ENCODE measurements around the gene COL26A1. TPM values are rescaled to one million over a fixed set of nuclear protein-coding genes. Genes with fewer than 3 reads are reported as not detected.

The COL26A1 gene
- total RNA-seq, 2 experiments from 2014 or later, result not detected

GRCh38 chr7:101543846-101544245, 181.2 kb downstream of the COL26A1 start:
- DNase-seq, result no peak
- Mint-ChIP-seq H3K4me3 (no peak overlapping the region), H3K36me3 (ENCODE audit: low read depth) (no peaks in the 10 kb centered on the region), H3K27ac (no peak overlapping the region), H3K9me3 (no peaks in the 10 kb centered on the region), H3K4me1 (ENCODE audit: low read depth) (no peaks in the 10 kb centered on the region), H3K27me3 (peaks cover 4% of the 10 kb centered on the region)
- CTCF ChIA-PET, result no interaction called here
- no peaks in the 10 kb centered on the region for H3K9me3 ChIP-seq (ENCODE audit: control insufficient read depth in 1 of 2, insufficient read depth in 1 of 2, low read length in 2 of 2)
- intact Hi-C loops (cut with DNase I, micrococcal nuclease), result loop anchor here (1.0 to 5.0 kb wide), 5 partner anchors 143 to 848 kb away; no protein-coding TSS in a partner anchor
- H3K36me3 ChIP-seq (ENCODE audit: insufficient read depth, low read length), result no peaks in the 10 kb centered on the region
- no peak overlapping the region for H3K27ac ChIP-seq (ENCODE audit: low read depth in 1 of 2, low read length in 2 of 2)
- H3K4me1 ChIP-seq (ENCODE audit: insufficient read depth, low read length), result peaks cover 4% of the 10 kb centered on the region
- H3K4me3 ChIP-seq (ENCODE audit: low read length), result no peak overlapping the region
- peaks cover 0 to 3% of the 10 kb centered on the region in 2 experiments for H3K27me3 ChIP-seq (ENCODE audit: control insufficient read depth in 1 of 2, insufficient read depth in 2 of 2, low read length in 2 of 2)
- no peak for TF ChIP-seq CTCF (IDR thresholded peaks at IDR 0.05)
- ATAC-seq (ENCODE audit: poor library complexity), result no peak
- POLR2A ChIA-PET, result no interaction called here

GRCh38 chr7:101545441-101546190, 182.9 kb downstream of the COL26A1 start:
- Histone ChIP-seq H3K36me3 (ENCODE audit: insufficient read depth, low read length) (no peaks in the 10 kb centered on the region), H3K27me3 (ENCODE audit: control insufficient read depth in 1 of 2, insufficient read depth in 2 of 2, low read length in 2 of 2) (peaks cover 0 to 3% of the 10 kb centered on the region in 2 experiments), H3K9me3 (ENCODE audit: control insufficient read depth in 1 of 2, insufficient read depth in 1 of 2, low read length in 2 of 2) (peaks cover 0 to 4% of the 10 kb centered on the region in 2 experiments), H3K27ac (ENCODE audit: low read depth in 1 of 2, low read length in 2 of 2) (no peak overlapping the region), H3K4me1 (ENCODE audit: insufficient read depth, low read length) (peaks cover 4% of the 10 kb centered on the region), H3K4me3 (ENCODE audit: low read length) (no peak overlapping the region)
- ChIA-PET CTCF (no interaction called here), POLR2A (no interaction called here)
- Mint-ChIP-seq H3K36me3 (ENCODE audit: low read depth) (no peaks in the 10 kb centered on the region), H3K9me3 (no peaks in the 10 kb centered on the region), H3K27ac (no peak overlapping the region), H3K27me3 (peaks cover 4% of the 10 kb centered on the region), H3K4me1 (ENCODE audit: low read depth) (no peaks in the 10 kb centered on the region), H3K4me3 (no peak overlapping the region)
- DNase-seq, result no peak
- TF ChIP-seq CTCF (IDR thresholded peaks at IDR 0.05), result no peak
- ATAC-seq (ENCODE audit: poor library complexity), result no peak
- intact Hi-C loops (cut with DNase I, micrococcal nuclease), result no loop called here

- H3K27ac ChIP-seq (ENCODE audit: low read depth in 1 of 2, low read length in 2 of 2), result no peak overlapping the region
Measured at GRCh38 chr7:101546308-101546936, 183.7 kb downstream of the COL26A1 start.

More at GRCh38 chr7:101546308-101546936, 183.7 kb downstream of the COL26A1 start:
- ChIA-PET CTCF (no interaction called here), POLR2A (no interaction called here)
- Histone ChIP-seq H3K4me1 (ENCODE audit: insufficient read depth, low read length) (peaks cover 4% of the 10 kb centered on the region), H3K27me3 (ENCODE audit: control insufficient read depth in 1 of 2, insufficient read depth in 2 of 2, low read length in 2 of 2) (peaks cover 0 to 3% of the 10 kb centered on the region in 2 experiments), H3K9me3 (ENCODE audit: control insufficient read depth in 1 of 2, insufficient read depth in 1 of 2, low read length in 2 of 2) (peaks cover 0 to 4% of the 10 kb centered on the region in 2 experiments), H3K4me3 (ENCODE audit: low read length) (no peak overlapping the region), H3K36me3 (ENCODE audit: insufficient read depth, low read length) (no peaks in the 10 kb centered on the region)
- no peak for ATAC-seq (ENCODE audit: poor library complexity)
- no peaks in the 10 kb centered on the region for H3K4me1 Mint-ChIP-seq (ENCODE audit: low read depth)
- no peaks in the 10 kb centered on the region for H3K36me3 Mint-ChIP-seq (ENCODE audit: low read depth)
- no peaks in the 10 kb centered on the region for H3K9me3 Mint-ChIP-seq
- no peak overlapping the region for H3K27ac Mint-ChIP-seq
- peaks cover 4% of the 10 kb centered on the region for H3K27me3 Mint-ChIP-seq
- intact Hi-C loops (cut with DNase I, micrococcal nuclease), result no loop called here
- no peak for DNase-seq
- H3K4me3 Mint-ChIP-seq, result no peak overlapping the region
- TF ChIP-seq CTCF (IDR thresholded peaks at IDR 0.05), result no peak
